A549 (cell line): ENCODE results near the gene SETX. TPM values are rescaled to one million over a fixed set of nuclear protein-coding genes. Genes with fewer than 3 reads are reported as not detected.

Experiments
- ATAC-seq, 2 experiments: fragments of 200-7000 bp in 1 of 2; fragments of >200 bp in 1 of 2; cut with Nextera tagmentation in 1 of 2; cut with Tn5 transposase in 1 of 2; 3 replicates each; pipeline versions ENCODE4 v1.8.0 to v1.9.1; 2018 to 2020; ENCODE audit warnings: mild to moderate bottlenecking in 1 of 2, moderate library complexity in 1 of 2
- CTCF ChIA-PET: fragments of 300-600 bp; sonication (Branson Sonifier 250); formaldehyde crosslinking; extraction: SDS; loops from one replicate; lab custom pipeline; 2021; ENCODE audit warnings: antibody characterized with exemption, inconsistent platforms; lab: Yijun Ruan, JAX
- POLR2A ChIA-PET: fragments of 350-600 bp; formaldehyde crosslinking; extraction: SDS; loops from one replicate; lab custom pipeline; 2021; ENCODE audit warnings: antibody characterized with exemption, inconsistent platforms; lab: Yijun Ruan, JAX
- DNase-seq, 2 experiments: peaks; one replicate each; pipeline versions ENCODE4 v3.0.0 to v3.0.0-alpha.2; 2011 to 2016; ENCODE audit warnings: low read depth in 1 of 2, low spot score in 1 of 2
- FAIRE-seq: peaks from 2 replicates; lab custom pipeline; 2011; peaks lifted over from hg19 to GRCh38; lab: Jason Lieb, UNC
- H3K27ac ChIP-seq, 2 experiments: fragments of >200 bp; sonication (Bioruptor Twin); formaldehyde crosslinking; 3 replicates each; pipeline ENCODE4 v1.5.1; 2016 to 2017
- H3K4me1 ChIP-seq: fragments of >200 bp; sonication (Bioruptor Twin); formaldehyde crosslinking; 3 replicates; pipeline ENCODE4 v1.6.1; 2016
- H3K4me2 ChIP-seq: fragments of >200 bp; sonication (Bioruptor Twin); formaldehyde crosslinking; 3 replicates; pipeline ENCODE4 v1.6.1; 2016
- H3K4me3 ChIP-seq: fragments of >200 bp; sonication (Bioruptor Twin); formaldehyde crosslinking; 3 replicates; pipeline ENCODE4 v1.5.1; 2016
- H3K9me3 ChIP-seq: fragments of >200 bp; sonication (Bioruptor Twin); formaldehyde crosslinking; 3 replicates; pipeline ENCODE4 v1.6.1; 2016
- EHMT2 ChIP-seq: fragments of 200-600 bp; sonication (generic); IDR thresholded peaks from 2 replicates; pipeline ENCODE4 v1.6.1; 2016; ENCODE audit warnings: antibody characterized with exemption, low read depth, mild to moderate bottlenecking, moderate library complexity
- ELK1 ChIP-seq: fragments of 150-350 bp; IDR thresholded peaks from 2 replicates; pipeline ENCODE4 v1.6.1; 2014; ENCODE audit warnings: low read depth, mild to moderate bottlenecking, low read length
- ESRRA ChIP-seq: fragments of 150-350 bp; IDR thresholded peaks from 2 replicates; pipeline ENCODE4 v1.6.1; 2014; ENCODE audit warnings: mild to moderate bottlenecking, low read length, borderline replicate concordance
- FOSB ChIP-seq: fragments of 250-450 bp; sonication (Bioruptor Pico); IDR thresholded peaks from 2 replicates; pipeline ENCODE4 v1.5.0; 2020; ENCODE audit warnings: mild to moderate bottlenecking, moderate library complexity
- KDM1A ChIP-seq: fragments of 200-600 bp; sonication (generic); IDR thresholded peaks from 2 replicates; pipeline ENCODE4 v1.6.1; 2016; ENCODE audit warnings: low read depth, mild to moderate bottlenecking
- POLR2A ChIP-seq: IDR thresholded peaks from 2 replicates; pipeline ENCODE4 v1.6.1; 2012; ENCODE audit warnings: mild to moderate bottlenecking, low read length
- POLR2AphosphoS2 ChIP-seq: conservative IDR thresholded peaks from 2 replicates; pipeline ENCODE4 v1.6.1; 2012; ENCODE audit warnings: low read length, improper control_type of control experiment, inconsistent platforms
- RCOR1 ChIP-seq: fragments of 150-350 bp; IDR thresholded peaks from 2 replicates; pipeline ENCODE4 v1.6.1; 2014; ENCODE audit warnings: antibody characterized with exemption, low read length, low read depth
- ZNF302 ChIP-seq: fragments of 250-450 bp; sonication (Bioruptor Pico); IDR thresholded peaks from 2 replicates; pipeline ENCODE4 v1.9.0; 2021; ENCODE audit warnings: inconsistent platforms, mild to moderate bottlenecking, moderate library complexity
- ZSCAN20 ChIP-seq: fragments of 250-450 bp; sonication (Bioruptor Pico); IDR thresholded peaks from 2 replicates; pipeline ENCODE4 v1.8.0; 2022; ENCODE audit warnings: mild to moderate bottlenecking, moderate library complexity
- WGBS: methylation state at CpG from one replicate; pipeline ENCODE4 v1.1.6; 2017; ENCODE audit errors: missing lambda C conversion rate; 5-methylcytosine and 5-hydroxymethylcytosine counted together
- polyA plus RNA-seq, 4 experiments: library from polyadenylated mRNA; depleted of rRNA in 3 of 4; stranded (reverse); fragments of >200 nt; fragmentation: RNase III in 1 of 4; extraction: RNeasy Plus Mini Kit Qiagen cat#74134 plus additional on column Dnase treatment in 1 of 4; gene quantifications; 2 replicates in 3 of 4; 3 replicates in 1 of 4; pipeline ENCODE4 v1.2.3, GENCODE V29; 2011 to 2017

SETX gene
- polyA plus RNA-seq, 2 of the 4 experiments (the other 2 are of a cell fraction), result 14.7 to 34.3 TPM

- Histone ChIP-seq H3K27ac (peak overlapping the region; percentile 53 to 67; a peak in 4 of 6 replicates), H3K4me2 (peak overlapping the region; percentile 67), H3K9me3 (no peaks in the 10 kb centered on the region), H3K4me3 (no peak overlapping the region), H3K4me1 (peaks cover 11% of the 10 kb centered on the region)
- FAIRE-seq, result no peak
- WGBS, result 22% methylated on average over 14 of the region's 18 CpGs
- ATAC-seq, result peak; percentile 83 to 86
- no peak for TF ChIP-seq EHMT2
- TF ChIP-seq FOSB, result no peak
- TF ChIP-seq RCOR1, result no peak
- TF ChIP-seq KDM1A, result no peak
- ChIA-PET POLR2A (interaction anchor here (0.7 kb wide), 1 partner anchor 1207 kb away, joined by 4 read pairs; no protein-coding TSS in a partner anchor), CTCF (interaction anchor here (0.6 to 3.3 kb wide), 9 partner anchors 9 to 618 kb away, joined by 3 to 10 read pairs (median 3); no protein-coding TSS in a partner anchor)
- peak; percentile 51 to 72 for DNase-seq
These were observed 140.7 kb downstream of the SETX start for GRCh38 chr9:132214027-132214622.

GRCh38 chr9:132211570-132211969 is 143.2 kb downstream of the SETX start:
- Histone ChIP-seq H3K4me2 (no peak overlapping the region), H3K27ac (no peak overlapping the region), H3K9me3 (no peaks in the 10 kb centered on the region), H3K4me1 (peaks cover 11% of the 10 kb centered on the region), H3K4me3 (no peak overlapping the region)
- CTCF ChIA-PET, result interaction anchor here (1.5 to 3.3 kb wide), 2 partner anchors 25 to 41 kb away, joined by 7 to 10 read pairs; no protein-coding TSS in a partner anchor
- FAIRE-seq (no peak), DNase-seq (no peak), ATAC-seq (no peak)
- POLR2A ChIA-PET, result no interaction called here
- WGBS, result 64% methylated on average over 7 of the region's 7 CpGs
- TF ChIP-seq ELK1, result no peak
- no peak for TF ChIP-seq POLR2A
- TF ChIP-seq POLR2AphosphoS2, result no peak
- TF ChIP-seq ZSCAN20 (CRISPR knock-in tag), result no peak
- no peak for TF ChIP-seq FOSB
- TF ChIP-seq ZNF302, result no peak
- no peak for TF ChIP-seq ESRRA

Other genes starting within 250 kb of the SETX start
- gene NTNG2, start 192.9 kb downstream of the SETX start, polyA plus RNA-seq (2011; rRNA removed), result 1.0 and 1.4 TPM in 2 replicates
- gene NTNG2, start 192.9 kb downstream of the SETX start, polyA plus RNA-seq (2017; fragmentation: RNase III; extraction: RNeasy Plus Mini Kit Qiagen cat#74134 plus additional on column Dnase treatment), result 0.46 to 1.1 TPM (median 0.52 TPM) in 3 replicates
- gene TTF1, start 51.9 kb upstream of the SETX start, polyA plus RNA-seq (2011; rRNA removed), result 12.8 and 16.0 TPM in 2 replicates
- gene TTF1, start 51.9 kb upstream of the SETX start, polyA plus RNA-seq (2017; fragmentation: RNase III; extraction: RNeasy Plus Mini Kit Qiagen cat#74134 plus additional on column Dnase treatment), result 11.4 to 14.0 TPM (median 12.3 TPM) in 3 replicates
- 0.05 TPM in 1 of 2 replicates, not detected in the other for gene CFAP77, start 55.2 kb upstream of the SETX start, polyA plus RNA-seq (2011; rRNA removed)
- gene CFAP77, start 55.2 kb upstream of the SETX start, polyA plus RNA-seq (2017; fragmentation: RNase III; extraction: RNeasy Plus Mini Kit Qiagen cat#74134 plus additional on column Dnase treatment), result not detected in 3 replicates
- not detected in 2 replicates for gene BARHL1, start 227.6 kb upstream of the SETX start, polyA plus RNA-seq (2011; rRNA removed)
- gene BARHL1, start 227.6 kb upstream of the SETX start, polyA plus RNA-seq (2017; fragmentation: RNase III; extraction: RNeasy Plus Mini Kit Qiagen cat#74134 plus additional on column Dnase treatment), result not detected in 3 replicates